Keratinocyte (primary cell): ENCODE measurements around the gene OLFML2B. TPM values are rescaled to one million over a fixed set of nuclear protein-coding genes. Genes with fewer than 3 reads are reported as not detected.

Source experiments
- DNase-seq: peaks from one replicate; pipeline ENCODE4 v3.0.0-alpha.2; 2011; ENCODE audit warnings: low read depth, missing footprints, low spot score
- FAIRE-seq: peaks from 2 replicates; lab custom pipeline; 2011; peaks lifted over from hg19 to GRCh38; lab: Jason Lieb, UNC
- H2AFZ ChIP-seq: 2 replicates; pipeline ENCODE4 v1.6.0; 2012; ENCODE audit warnings: low read length, control low read depth, inconsistent platforms; ENCODE audit not compliant: control insufficient read depth
- H3K27ac ChIP-seq: 2 replicates; pipeline ENCODE4 v1.5.1; 2011; ENCODE audit warnings: low read length; ENCODE audit not compliant: control insufficient read depth, insufficient read depth
- H3K27me3 ChIP-seq: 3 replicates; pipeline ENCODE4 v1.6.0; 2011; ENCODE audit warnings: low read length; ENCODE audit not compliant: control insufficient read depth, insufficient read depth; ENCODE audit errors: extremely low read depth
- H3K36me3 ChIP-seq, 2 experiments: 2 replicates in 1 of 2; 3 replicates in 1 of 2; pipeline ENCODE4 v1.5.1; 2011; ENCODE audit warnings: low read length in 2 of 2, mild to moderate bottlenecking in 1 of 2; ENCODE audit not compliant: control insufficient read depth in 2 of 2, insufficient read depth in 2 of 2; ENCODE audit errors: extremely low read depth in 1 of 2
- H3K4me1 ChIP-seq: 3 replicates; pipeline ENCODE4 v1.5.1; 2011; ENCODE audit warnings: low read length; ENCODE audit not compliant: control insufficient read depth, insufficient read depth; ENCODE audit errors: extremely low read depth
- H3K4me2 ChIP-seq: 3 replicates; pipeline ENCODE4 v1.6.0; 2011; ENCODE audit warnings: low read depth, low read length; ENCODE audit not compliant: control insufficient read depth, insufficient read depth; ENCODE audit errors: extremely low read depth
- H3K4me3 ChIP-seq, 3 experiments: fragments of 200-600 bp in 1 of 3; sonication (generic) in 1 of 3; 2 replicates in 2 of 3; 3 replicates in 1 of 3; pipeline ENCODE4 v1.5.1; 2011 to 2016; ENCODE audit warnings: low read length in 3 of 3, mild to moderate bottlenecking in 3 of 3, control low read depth in 2 of 3, inconsistent platforms in 1 of 3, low read depth in 1 of 3, mixed read lengths in 1 of 3, mixed run types in 1 of 3, moderate library complexity in 1 of 3; ENCODE audit not compliant: control insufficient read depth in 2 of 3, insufficient read depth in 2 of 3; ENCODE audit errors: extremely low read depth in 1 of 3
- H3K79me2 ChIP-seq: 2 replicates; pipeline ENCODE4 v1.6.0; 2012; ENCODE audit warnings: low read length; ENCODE audit not compliant: control insufficient read depth, insufficient read depth
- H3K9ac ChIP-seq: 3 replicates; pipeline ENCODE4 v1.6.0; 2011; ENCODE audit warnings: low read length; ENCODE audit not compliant: control insufficient read depth, insufficient read depth; ENCODE audit errors: extremely low read depth
- H3K9me1 ChIP-seq: 3 replicates; pipeline ENCODE4 v1.6.0; 2011; ENCODE audit warnings: low read length; ENCODE audit not compliant: control insufficient read depth, insufficient read depth; ENCODE audit errors: extremely low read depth
- H3K9me3 ChIP-seq: 2 replicates; pipeline ENCODE4 v1.5.1; 2012; ENCODE audit warnings: low read depth, low read length; ENCODE audit not compliant: control insufficient read depth
- H4K20me1 ChIP-seq: 3 replicates; pipeline ENCODE4 v1.6.0; 2011; ENCODE audit warnings: low read length; ENCODE audit not compliant: control insufficient read depth, insufficient read depth; ENCODE audit errors: extremely low read depth
- EZH2 ChIP-seq: IDR thresholded peaks from one replicate; pipeline ENCODE4 v1.6.1; 2012; ENCODE audit warnings: inconsistent platforms, mild to moderate bottlenecking, low read length, moderate library complexity
- dilution Hi-C: fragments of 300-500 bp; cut with MboI; formaldehyde crosslinking; loops from one replicate; pipeline ENCODE4 v1.7.0; 2020; ENCODE audit warnings: low sequenced_read_pairs; ENCODE audit not compliant: extremely low pct_ligation_motif_present
- polyA plus RNA-seq, 5 experiments: library from polyadenylated mRNA; depleted of rRNA in 3 of 5; stranded (reverse) in 3 of 5; stranded (forward) in 1 of 5; unstranded in 1 of 5; fragments of >200 nt; gene quantifications; 1 replicate in 1 of 5; 2 replicates in 3 of 5; 3 replicates in 1 of 5; pipeline versions ENCODE4 v1.2.1 to v1.2.3, GENCODE V29; 2011 to 2012; ENCODE audit warnings: missing spikeins in 2 of 5, low read depth in 1 of 5, low replicate concordance in 1 of 5
- TF ChIP-seq, protein P1 (sequence below), 3 experiments: IDR thresholded peaks in 1 of 3; conservative IDR thresholded peaks in 1 of 3; optimal IDR thresholded peaks in 1 of 3; 2 replicates in 2 of 3; 3 replicates in 1 of 3; pipeline versions ENCODE3 to v1.5.1; 2011; ENCODE audit warnings: low read length in 3 of 3, mild to moderate bottlenecking in 3 of 3, moderate library complexity in 2 of 3, control low read depth in 1 of 3, inconsistent platforms in 1 of 3; ENCODE audit not compliant: insufficient read depth in 2 of 3; ENCODE audit errors: extremely low read depth in 1 of 3

OLFML2B gene
- polyA plus RNA-seq, 1 donor (not counting 4 experiments of a cell fraction or from before 2014, with no cell fraction given), result not detected

- H3K9me1 ChIP-seq, result no peaks in the 10 kb centered on the region
- FAIRE-seq, result peak; percentile 93
- no peaks in the 10 kb centered on the region for H4K20me1 ChIP-seq
- H3K9ac ChIP-seq, result no peak overlapping the region
- TF ChIP-seq, protein P1, sequence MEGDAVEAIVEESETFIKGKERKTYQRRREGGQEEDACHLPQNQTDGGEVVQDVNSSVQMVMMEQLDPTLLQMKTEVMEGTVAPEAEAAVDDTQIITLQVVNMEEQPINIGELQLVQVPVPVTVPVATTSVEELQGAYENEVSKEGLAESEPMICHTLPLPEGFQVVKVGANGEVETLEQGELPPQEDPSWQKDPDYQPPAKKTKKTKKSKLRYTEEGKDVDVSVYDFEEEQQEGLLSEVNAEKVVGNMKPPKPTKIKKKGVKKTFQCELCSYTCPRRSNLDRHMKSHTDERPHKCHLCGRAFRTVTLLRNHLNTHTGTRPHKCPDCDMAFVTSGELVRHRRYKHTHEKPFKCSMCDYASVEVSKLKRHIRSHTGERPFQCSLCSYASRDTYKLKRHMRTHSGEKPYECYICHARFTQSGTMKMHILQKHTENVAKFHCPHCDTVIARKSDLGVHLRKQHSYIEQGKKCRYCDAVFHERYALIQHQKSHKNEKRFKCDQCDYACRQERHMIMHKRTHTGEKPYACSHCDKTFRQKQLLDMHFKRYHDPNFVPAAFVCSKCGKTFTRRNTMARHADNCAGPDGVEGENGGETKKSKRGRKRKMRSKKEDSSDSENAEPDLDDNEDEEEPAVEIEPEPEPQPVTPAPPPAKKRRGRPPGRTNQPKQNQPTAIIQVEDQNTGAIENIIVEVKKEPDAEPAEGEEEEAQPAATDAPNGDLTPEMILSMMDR (optimal IDR thresholded peaks at IDR 0.05 in 1 of 3, IDR thresholded peaks at IDR 0.05 in 1 of 3, conservative IDR thresholded peaks at IDR 0.05 in 1 of 3; ENCODE audit: extremely low read depth in 1 of 3, insufficient read depth in 2 of 3, low read length in 3 of 3), result no peak
- TF ChIP-seq EZH2, result no peak
- H3K27ac ChIP-seq, result no peak overlapping the region
- no peaks in the 10 kb centered on the region for H3K79me2 ChIP-seq
- no peaks in the 10 kb centered on the region for H3K9me3 ChIP-seq
- H3K27me3 ChIP-seq, result no peaks in the 10 kb centered on the region
- H3K4me1 ChIP-seq, result peaks cover 26% of the 10 kb centered on the region
- peaks cover 0 to under 1% of the 10 kb centered on the region in 2 experiments for H3K36me3 ChIP-seq
- no peak overlapping the region for H3K4me3 ChIP-seq
- H2AFZ ChIP-seq, result no peak overlapping the region
- DNase-seq, result no peak
- dilution Hi-C loops, result no loop called here
- H3K4me2 ChIP-seq, result no peak overlapping the region
These were observed 65.2 kb downstream of the OLFML2B start for GRCh38 chr1:161958425-161958824.

GRCh38 chr1:161956930-161957329 is 66.7 kb downstream of the OLFML2B start:
- H3K4me1 ChIP-seq, result peaks cover 13% of the 10 kb centered on the region
- FAIRE-seq, result no peak
- no peak overlapping the region for H3K4me2 ChIP-seq
- dilution Hi-C loops, result no loop called here
- H3K27ac ChIP-seq, result no peak overlapping the region
- no peaks in the 10 kb centered on the region for H3K9me1 ChIP-seq
- H3K79me2 ChIP-seq, result no peaks in the 10 kb centered on the region
- H3K9ac ChIP-seq, result no peak overlapping the region
- no peaks in the 10 kb centered on the region for H3K27me3 ChIP-seq
- H3K36me3 ChIP-seq, result no peaks in the 10 kb centered on the region
- H4K20me1 ChIP-seq, result no peaks in the 10 kb centered on the region
- no peak overlapping the region for H3K4me3 ChIP-seq
- TF ChIP-seq, protein P1 (optimal IDR thresholded peaks at IDR 0.05 in 1 of 3, IDR thresholded peaks at IDR 0.05 in 1 of 3, conservative IDR thresholded peaks at IDR 0.05 in 1 of 3; ENCODE audit: extremely low read depth in 1 of 3, insufficient read depth in 2 of 3, low read length in 3 of 3), result no peak
- TF ChIP-seq EZH2, result no peak
- no peak for DNase-seq
- H2AFZ ChIP-seq, result no peak overlapping the region
- no peaks in the 10 kb centered on the region for H3K9me3 ChIP-seq
